Right lobe of liver (tissue), 6 donors: Measurements from ENCODE around the gene DLG2. TPM values are rescaled to one million over a fixed set of nuclear protein-coding genes. Genes with fewer than 3 reads are reported as not detected.
A peak's percentile ranks its signal among the peaks of the same experiment; 100 is the strongest.

ENCODE experiments used
- ATAC-seq, 4 donors: fragments of 200-7000 bp; cut with Tn5 transposase; one replicate each; pipeline ENCODE4 v1.9.1; 2020; ENCODE audit warnings: mild to moderate bottlenecking in 4 of 4, moderate library complexity in 4 of 4
- DNase-seq, 3 donors: peaks; one replicate each; pipeline ENCODE4 v3.0.0-alpha.2; 2020
- H3K27ac ChIP-seq, 3 donors: fragments of 200-600 bp; one replicate each; pipeline ENCODE4 v1.8.0; 2022
- H3K27me3 ChIP-seq, 2 donors: fragments of 200-600 bp; one replicate each; pipeline ENCODE4 v1.8.0; 2022
- H3K36me3 ChIP-seq, 4 donors: fragments of 200-600 bp; sonication (generic) in 1 of 4; one replicate each; pipeline versions ENCODE4 v1.5.1 to v1.8.0; 2017 to 2022; ENCODE audit warnings: control low read depth in 1 of 4
- H3K4me1 ChIP-seq, 4 donors: fragments of 200-600 bp; sonication (generic) in 1 of 4; one replicate each; pipeline versions ENCODE4 v1.5.1 to v1.8.0; 2017 to 2022; ENCODE audit warnings: control low read depth in 1 of 4
- H3K4me3 ChIP-seq, 3 donors: fragments of 200-600 bp; one replicate each; pipeline ENCODE4 v1.8.0; 2022
- H3K9me3 ChIP-seq, 4 donors: fragments of 200-600 bp; sonication (generic) in 1 of 4; one replicate each; pipeline versions ENCODE4 v1.5.1 to v1.8.0; 2017 to 2022; ENCODE audit warnings: control low read depth in 1 of 4
- POLR2A ChIP-seq: fragments of 450-650 bp; IDR thresholded peaks from one replicate; pipeline ENCODE4 v1.6.1; 2017; ENCODE audit warnings: antibody characterized with exemption, mild to moderate bottlenecking
- WGBS: methylation state at CpG from one replicate; pipeline ENCODE4 v1.1.6; 2018; ENCODE audit warnings: low coverage, low lambda C conversion rate; ENCODE audit not compliant: insufficient coverage; ENCODE audit errors: missing lambda C conversion rate; 5-methylcytosine and 5-hydroxymethylcytosine counted together
- intact Hi-C, 2 donors: fragments of 100-400 bp; cut with DNase I; formaldehyde crosslinking; loops; one replicate each; pipeline versions ENCODE4 v1.11.2 to v1.14.1; 2022
- total RNA-seq, 6 experiments: library from RNA; depleted of rRNA in 2 of 6; stranded (reverse); fragments of >200 nt in 2 of 6; fragmentation: NEBNext Ultra II Directional in 3 of 6; extraction: Animal tissue kit (Norgen Biotek cat#: 25700) in 3 of 6; gene quantifications; one replicate each; pipeline versions ENCODE4 v1.1.0 to v1.2.4, GENCODE V29; 2016 to 2023
- TF ChIP-seq, protein P1 (sequence below), 4 donors: fragments of 200-600 bp in 3 of 4; fragments of 450-650 bp in 1 of 4; IDR thresholded peaks; one replicate each; pipeline versions ENCODE4 v1.5.1 to v1.8.0; 2016 to 2022; ENCODE audit warnings: antibody characterized with exemption in 4 of 4, mild to moderate bottlenecking in 2 of 4
- donor health status: DM: no; HTN: yes; CAD: no.
- donor health status: DM: no; HTN: no; CAD: no.
- donor health status: DM: no; HTN: no; CAD: no.
- donor health status: DM: no; HTN: yes; CAD: no.
- donor health status: DM: no; HTN: yes; CAD: no.

DLG2 gene
- total RNA-seq, 6 experiments from 2014 or later, result 1.2 to 6.4 (median 2.5) TPM

DNA sequence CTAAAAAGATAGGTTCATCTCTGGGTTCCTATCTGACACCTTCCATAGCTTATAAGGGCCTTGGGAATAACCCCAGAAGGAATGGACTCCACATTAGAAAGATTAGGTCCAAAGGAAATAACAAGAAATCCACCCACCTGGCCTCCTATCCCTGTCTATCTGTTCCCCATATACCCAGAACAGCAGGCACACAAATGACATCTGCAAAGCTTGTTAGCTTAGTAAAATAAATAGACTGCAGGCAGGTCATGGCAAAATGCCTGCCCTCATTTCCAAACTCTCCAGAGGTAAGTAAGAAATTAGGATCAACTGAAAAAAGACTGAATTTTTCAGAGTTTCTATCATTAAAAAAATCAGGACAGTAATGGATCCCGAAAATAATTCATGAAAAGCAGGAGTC, 489.5 kb downstream of the DLG2 start:
- no peak overlapping the region for H3K4me3 ChIP-seq
- intact Hi-C loops, result no loop called here
- 32% methylated on average over 1 of the region's 1 CpG for WGBS
- DNase-seq (peak; percentile 23 to 75 (median 59)), ATAC-seq (peak; percentile 91 to 98 (median 93))
- peak overlapping the region in 1 of 3 donors; percentile 73 for H3K27ac ChIP-seq
- H3K27me3 ChIP-seq, result no peaks in the 10 kb centered on the region
- H3K4me1 ChIP-seq, result peaks cover 0 to 10% (median 3%) of the 10 kb centered on the region in 4 donors
- H3K36me3 ChIP-seq, result no peaks in the 10 kb centered on the region
- H3K9me3 ChIP-seq, result no peaks in the 10 kb centered on the region
- TF ChIP-seq, protein P1, sequence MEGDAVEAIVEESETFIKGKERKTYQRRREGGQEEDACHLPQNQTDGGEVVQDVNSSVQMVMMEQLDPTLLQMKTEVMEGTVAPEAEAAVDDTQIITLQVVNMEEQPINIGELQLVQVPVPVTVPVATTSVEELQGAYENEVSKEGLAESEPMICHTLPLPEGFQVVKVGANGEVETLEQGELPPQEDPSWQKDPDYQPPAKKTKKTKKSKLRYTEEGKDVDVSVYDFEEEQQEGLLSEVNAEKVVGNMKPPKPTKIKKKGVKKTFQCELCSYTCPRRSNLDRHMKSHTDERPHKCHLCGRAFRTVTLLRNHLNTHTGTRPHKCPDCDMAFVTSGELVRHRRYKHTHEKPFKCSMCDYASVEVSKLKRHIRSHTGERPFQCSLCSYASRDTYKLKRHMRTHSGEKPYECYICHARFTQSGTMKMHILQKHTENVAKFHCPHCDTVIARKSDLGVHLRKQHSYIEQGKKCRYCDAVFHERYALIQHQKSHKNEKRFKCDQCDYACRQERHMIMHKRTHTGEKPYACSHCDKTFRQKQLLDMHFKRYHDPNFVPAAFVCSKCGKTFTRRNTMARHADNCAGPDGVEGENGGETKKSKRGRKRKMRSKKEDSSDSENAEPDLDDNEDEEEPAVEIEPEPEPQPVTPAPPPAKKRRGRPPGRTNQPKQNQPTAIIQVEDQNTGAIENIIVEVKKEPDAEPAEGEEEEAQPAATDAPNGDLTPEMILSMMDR (IDR thresholded peaks at IDR 0.05), result no peak

DNA sequence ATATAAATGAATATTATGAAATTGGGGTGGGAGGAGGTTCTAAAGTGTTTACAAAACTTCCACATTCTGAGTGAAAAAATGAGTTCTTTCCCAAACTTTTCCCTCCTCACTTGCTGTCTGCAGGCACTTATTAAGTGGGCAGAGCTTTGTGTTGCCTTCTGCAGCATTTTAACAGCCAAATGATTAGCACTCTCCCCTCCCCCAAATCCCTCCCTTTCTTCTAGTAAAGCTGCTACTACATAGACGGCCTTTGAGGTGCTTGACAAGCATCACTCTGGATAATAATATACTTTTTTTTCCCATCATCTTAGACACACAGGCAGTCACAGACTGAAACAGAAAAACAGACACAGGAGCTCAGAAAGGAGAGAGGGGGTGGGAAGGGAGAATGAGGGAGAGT, 493.5 kb downstream of the DLG2 start:
- no peak overlapping the region for H3K27ac ChIP-seq
- DNase-seq (no peak), ATAC-seq (no peak)
- no peak overlapping the region for H3K4me3 ChIP-seq
- 29% methylated on average over 1 of the region's 1 CpG for WGBS
- no peaks in the 10 kb centered on the region for H3K27me3 ChIP-seq
- intact Hi-C loops, result no loop called here
- no peak for TF ChIP-seq POLR2A
- TF ChIP-seq, protein P1 (IDR thresholded peaks at IDR 0.05), result no peak
- H3K4me1 ChIP-seq, result peaks cover 0 to 10% (median 3%) of the 10 kb centered on the region in 4 donors
- H3K9me3 ChIP-seq, result no peaks in the 10 kb centered on the region
- H3K36me3 ChIP-seq, result no peaks in the 10 kb centered on the region

DNA sequence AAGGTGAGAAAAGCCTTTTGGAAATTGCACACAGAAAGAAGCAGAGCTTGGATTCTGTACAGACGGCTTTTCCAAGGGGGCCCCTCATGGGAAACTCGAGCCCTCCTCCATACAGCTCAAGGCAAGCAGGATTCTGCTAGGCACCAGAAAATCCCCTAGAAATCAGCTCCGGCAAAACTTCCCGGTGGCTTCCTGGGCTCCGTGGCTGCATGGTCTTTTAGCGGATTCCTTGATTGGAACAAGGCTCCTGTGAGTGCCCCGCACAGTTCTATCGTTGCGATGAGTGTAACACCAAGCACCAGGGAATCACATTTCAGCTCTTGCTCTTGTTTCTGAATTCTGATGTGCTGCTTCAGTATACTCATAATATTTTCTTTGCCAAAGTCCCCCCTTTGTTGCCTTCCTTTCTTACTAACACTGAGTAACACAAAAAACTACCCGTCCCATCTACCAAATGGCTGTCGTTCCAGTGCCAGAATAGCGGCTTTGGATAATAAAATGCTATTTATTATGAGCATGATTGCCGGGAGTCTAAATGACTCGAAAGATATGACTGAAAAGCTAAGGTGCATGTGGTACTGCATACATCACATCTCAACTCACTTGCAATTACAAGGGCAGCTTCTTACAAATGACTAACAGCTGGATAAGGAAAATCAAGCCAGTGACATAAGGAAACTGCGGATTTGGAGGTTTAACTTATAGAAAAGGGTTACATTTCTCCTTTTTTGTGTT, 494.1 kb downstream of the DLG2 start:
- H3K4me3 ChIP-seq, result no peak overlapping the region
- WGBS, result 58% methylated on average over 11 of the region's 15 CpGs
- no peak overlapping the region for H3K27ac ChIP-seq
- intact Hi-C loops, result no loop called here
- no peaks in the 10 kb centered on the region for H3K27me3 ChIP-seq
- H3K36me3 ChIP-seq, result no peaks in the 10 kb centered on the region
- peaks cover 0 to 10% (median 3%) of the 10 kb centered on the region in 4 donors for H3K4me1 ChIP-seq
- ATAC-seq (no peak), DNase-seq (no peak)
- TF ChIP-seq, protein P1 (IDR thresholded peaks at IDR 0.05), result no peak
- TF ChIP-seq POLR2A, result no peak
- H3K9me3 ChIP-seq, result no peaks in the 10 kb centered on the region

DNA sequence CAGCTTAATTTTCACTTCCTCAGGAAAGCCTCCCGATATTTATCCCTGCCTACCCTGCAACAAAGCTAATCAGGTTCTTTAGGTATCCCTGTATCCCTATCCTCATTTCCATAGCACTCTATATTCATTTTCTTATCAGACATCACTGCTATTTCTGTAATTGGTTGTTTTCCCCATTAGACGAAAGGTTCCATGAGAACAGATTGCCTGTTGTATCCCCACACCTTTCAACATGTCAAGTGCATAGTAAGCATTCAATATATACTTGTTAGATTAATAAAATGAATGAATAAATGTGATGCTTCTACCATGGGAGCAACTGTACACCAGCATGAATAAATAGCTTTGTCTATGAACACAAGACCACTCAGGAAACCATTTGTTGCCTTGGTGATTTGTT, 499.8 kb downstream of the DLG2 start:
- no peaks in the 10 kb centered on the region for H3K4me1 ChIP-seq
- H3K27me3 ChIP-seq, result no peaks in the 10 kb centered on the region
- no peak for DNase-seq
- H3K27ac ChIP-seq, result no peak overlapping the region
- no peak for TF ChIP-seq POLR2A
- TF ChIP-seq, protein P1 (IDR thresholded peaks at IDR 0.05), result no peak
- no peaks in the 10 kb centered on the region for H3K9me3 ChIP-seq
- H3K4me3 ChIP-seq, result no peak overlapping the region
- WGBS, result 33% methylated on average over 2 of the region's 2 CpGs
- H3K36me3 ChIP-seq, result no peaks in the 10 kb centered on the region
- ATAC-seq, result no peak
- intact Hi-C loops, result no loop called here
